Bronchial epithelial cell (primary cell): ENCODE data around the gene TMEM38A. TPM values are rescaled to one million over a fixed set of nuclear protein-coding genes. Genes with fewer than 3 reads are reported as not detected.

Experiments used
- DNase-seq: peaks from one replicate; pipeline ENCODE4 v3.0.0-alpha.2; 2010; ENCODE audit warnings: low read depth
- FAIRE-seq: peaks from 2 replicates; lab custom pipeline; 2011; peaks lifted over from hg19 to GRCh38; lab: Jason Lieb, UNC
- H3K27me3 ChIP-seq: 2 replicates; pipeline ENCODE4 v1.5.1; 2011; ENCODE audit warnings: low read length; ENCODE audit not compliant: control insufficient read depth, insufficient read depth
- H3K36me3 ChIP-seq: 2 replicates; pipeline ENCODE4 v1.5.1; 2011; ENCODE audit warnings: low read length; ENCODE audit not compliant: control insufficient read depth, insufficient read depth
- H3K4me3 ChIP-seq: 2 replicates; pipeline ENCODE4 v1.5.1; 2011; ENCODE audit warnings: mild to moderate bottlenecking, low read depth, low read length, control low read depth
- CTCF ChIP-seq: IDR thresholded peaks from 2 replicates; pipeline ENCODE4 v1.5.1; 2011; ENCODE audit warnings: mild to moderate bottlenecking, moderate library complexity, low read length, control low read depth, inconsistent platforms; ENCODE audit not compliant: insufficient read depth, severe bottlenecking
- total RNA-seq: library from RNA; depleted of rRNA; stranded (reverse); fragments of >200 nt; gene quantifications from 2 replicates; pipeline ENCODE4 v1.2.1, GENCODE V29; 2014

Gene TMEM38A
- total RNA-seq, 1 donor from 2014 or later: 4.7 TPM

GRCh38 chr19:16652854-16653253, 8.1 kb upstream of the TMEM38A start:
- no peak for DNase-seq
- peaks cover 35% of the 10 kb centered on the region for H3K36me3 ChIP-seq
- no peaks in the 10 kb centered on the region for H3K27me3 ChIP-seq
- TF ChIP-seq CTCF: no peak
- H3K4me3 ChIP-seq: no peak overlapping the region
- FAIRE-seq: no peak

DNA sequence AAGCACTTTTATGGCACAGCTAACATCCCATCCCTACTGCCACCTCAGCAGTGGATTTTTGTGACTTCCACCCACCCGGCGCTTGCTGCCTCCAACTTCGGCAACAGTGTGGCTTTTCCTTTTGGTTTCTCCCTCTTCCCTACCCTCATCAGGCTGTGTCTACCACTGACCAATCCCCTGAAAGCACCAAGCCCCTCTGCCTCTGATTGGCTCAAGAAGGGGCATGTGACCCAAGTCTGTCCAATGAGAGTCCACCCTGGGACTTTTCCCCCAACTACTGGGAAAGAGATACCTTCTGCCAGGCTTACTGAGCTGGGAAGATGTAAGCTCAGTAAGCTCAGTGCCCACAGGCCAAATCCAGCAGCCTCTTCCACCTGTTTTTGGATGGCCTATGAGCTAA, 6.8 kb upstream of the TMEM38A start:
- Histone ChIP-seq H3K4me3 (no peak overlapping the region), H3K36me3 (peaks cover 38% of the 10 kb centered on the region), H3K27me3 (no peaks in the 10 kb centered on the region)
- FAIRE-seq: no peak
- no peak for TF ChIP-seq CTCF
- no peak for DNase-seq

DNA sequence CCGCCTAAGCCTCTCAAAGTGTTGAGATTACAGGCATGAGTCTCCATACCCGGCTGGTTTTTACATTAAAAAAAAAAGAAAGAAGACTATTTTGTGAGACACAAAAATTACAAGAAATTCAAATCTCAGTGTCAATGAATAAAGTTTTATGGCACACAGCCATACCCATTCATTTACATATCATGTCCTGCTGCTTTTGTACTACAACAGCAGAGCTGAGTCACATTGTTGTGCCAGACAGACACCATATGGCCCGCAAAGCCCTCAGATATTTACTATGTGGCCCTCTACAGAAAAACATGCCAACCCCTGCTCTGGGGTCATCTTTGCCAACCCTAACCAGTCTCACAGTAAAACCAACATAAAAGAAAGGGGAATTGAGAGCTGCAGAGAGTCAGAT, 6.3 kb upstream of the TMEM38A start:
- Histone ChIP-seq H3K4me3 (no peak overlapping the region), H3K36me3 (peaks cover 38% of the 10 kb centered on the region), H3K27me3 (no peaks in the 10 kb centered on the region)
- DNase-seq: no peak
- no peak for TF ChIP-seq CTCF
- FAIRE-seq: no peak

DNA sequence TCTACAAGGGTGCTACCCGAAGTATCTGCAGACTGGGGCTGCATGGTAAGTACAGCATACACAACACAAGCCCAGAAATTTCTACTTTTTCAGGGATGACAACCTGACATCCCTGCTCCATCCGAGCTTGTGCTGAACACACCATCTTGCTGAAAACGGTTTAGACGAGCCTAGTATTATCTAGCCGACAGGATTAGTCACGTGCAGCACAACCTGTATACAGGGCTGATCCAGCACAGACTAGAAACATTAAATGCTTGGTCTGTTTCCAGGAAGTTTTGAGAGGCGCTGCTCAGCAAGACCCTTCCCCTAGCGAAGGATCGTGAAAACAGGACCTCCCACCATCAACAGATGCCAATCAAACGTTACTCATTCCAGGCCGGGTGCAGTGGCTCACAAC, 5.2 kb upstream of the TMEM38A start:
- Histone ChIP-seq H3K36me3 (peaks cover 37% of the 10 kb centered on the region), H3K4me3 (no peak overlapping the region), H3K27me3 (no peaks in the 10 kb centered on the region)
- FAIRE-seq (no peak), DNase-seq (no peak)
- no peak for TF ChIP-seq CTCF

DNA sequence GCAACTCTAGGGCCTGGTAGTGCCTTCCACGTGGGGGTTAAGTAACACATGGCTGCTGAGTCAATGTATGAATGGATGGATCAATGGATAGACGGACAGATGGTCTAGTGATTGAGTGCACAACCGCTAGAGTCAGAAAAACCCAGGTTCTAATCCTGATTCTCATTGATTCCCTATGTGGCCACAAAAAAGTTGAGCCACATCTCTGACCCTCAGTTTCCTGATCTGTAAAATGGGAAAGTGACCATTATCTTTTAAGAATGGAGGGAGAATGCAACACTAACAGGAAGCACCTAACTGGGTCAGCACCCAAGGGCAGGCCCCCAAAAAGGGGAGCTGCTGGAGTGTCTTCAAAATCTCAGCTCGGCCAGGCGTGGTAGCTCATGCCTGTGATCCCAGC, 3.6 kb upstream of the TMEM38A start:
- H3K36me3 ChIP-seq: peaks cover 29% of the 10 kb centered on the region
- H3K27me3 ChIP-seq: no peaks in the 10 kb centered on the region
- no peak overlapping the region for H3K4me3 ChIP-seq
- FAIRE-seq (no peak), DNase-seq (no peak)
- TF ChIP-seq CTCF: no peak

DNA sequence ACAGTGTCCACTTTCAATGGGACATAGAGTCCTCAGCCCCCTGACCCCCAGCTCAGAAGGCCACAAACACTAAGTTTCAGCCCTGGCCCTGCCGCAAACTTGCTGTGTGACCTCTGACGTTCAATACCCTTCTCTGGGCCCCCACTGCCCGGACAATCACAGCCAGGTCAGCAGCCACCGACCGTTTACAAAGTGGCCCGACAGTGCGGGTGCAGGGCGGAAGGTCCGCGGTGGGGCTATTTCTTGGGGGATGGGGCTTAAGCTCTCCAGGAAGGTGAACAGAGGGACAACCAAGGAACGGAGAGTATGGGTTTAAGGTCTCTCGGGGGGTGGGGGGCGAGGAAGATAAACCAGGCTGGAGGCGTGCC, 1.5 kb upstream of the TMEM38A start:
- peak overlapping the region; percentile 56 for H3K4me3 ChIP-seq
- FAIRE-seq (no peak), DNase-seq (no peak)
- no peaks in the 10 kb centered on the region for H3K27me3 ChIP-seq
- peaks cover 17% of the 10 kb centered on the region for H3K36me3 ChIP-seq
- TF ChIP-seq CTCF: no peak
